H1 (cell line): ENCODE measurements around the gene GLB1L2. TPM values are rescaled to one million over a fixed set of nuclear protein-coding genes. Genes with fewer than 3 reads are reported as not detected.

Source experiments
- POU5F1 ChIP-seq: IDR thresholded peaks from 2 replicates; pipeline ENCODE4 v1.6.1; 2011; ENCODE audit warnings: low read depth, mild to moderate bottlenecking, low read length, moderate library complexity
- RXRA ChIP-seq: IDR thresholded peaks from 2 replicates; pipeline ENCODE4 v1.6.1; 2011; ENCODE audit warnings: low read depth, mild to moderate bottlenecking, low read length, moderate library complexity; ENCODE audit not compliant: insufficient read depth
- SP2 ChIP-seq: IDR thresholded peaks from 2 replicates; pipeline ENCODE4 v1.6.1; 2012; ENCODE audit warnings: mild to moderate bottlenecking, low read length, inconsistent platforms
- polyA plus RNA-seq, 7 experiments: library from polyadenylated mRNA; depleted of rRNA in 3 of 7; stranded (reverse) in 5 of 7; unstranded in 2 of 7; fragments of >200 nt in 5 of 7; fragments of 200-250 nt in 2 of 7; gene quantifications; 1 replicate in 5 of 7; 2 replicates in 1 of 7; 4 replicates in 1 of 7; pipeline versions ENCODE4 v1.2.1 to v1.2.3, GENCODE V29; 2011 to 2013; ENCODE audit warnings: missing spikeins in 2 of 7, mixed read lengths in 2 of 7
- total RNA-seq: library from RNA; stranded (reverse); fragmentation: NEBNext Ultra II Directional; extraction: Animal tissue kit (Norgen Biotek cat#: 25700); gene quantifications from 2 replicates; pipeline ENCODE4 v1.2.1, GENCODE V29; 2021
- TF ChIP-seq, protein P1 (sequence below): fragments of 300-600 bp; sonication (generic); IDR thresholded peaks from 2 replicates; pipeline ENCODE4 v1.7.1; 2012; ENCODE audit warnings: low read length, moderate library complexity, mild to moderate bottlenecking, inconsistent platforms; ENCODE audit not compliant: insufficient replicate concordance

The GLB1L2 gene
- total and polyA plus RNA-seq, 2 of the 8 experiments (the other 6 are each of a cell fraction or from before 2014, with no cell fraction given), result 4.4 to 7.9 TPM

DNA sequence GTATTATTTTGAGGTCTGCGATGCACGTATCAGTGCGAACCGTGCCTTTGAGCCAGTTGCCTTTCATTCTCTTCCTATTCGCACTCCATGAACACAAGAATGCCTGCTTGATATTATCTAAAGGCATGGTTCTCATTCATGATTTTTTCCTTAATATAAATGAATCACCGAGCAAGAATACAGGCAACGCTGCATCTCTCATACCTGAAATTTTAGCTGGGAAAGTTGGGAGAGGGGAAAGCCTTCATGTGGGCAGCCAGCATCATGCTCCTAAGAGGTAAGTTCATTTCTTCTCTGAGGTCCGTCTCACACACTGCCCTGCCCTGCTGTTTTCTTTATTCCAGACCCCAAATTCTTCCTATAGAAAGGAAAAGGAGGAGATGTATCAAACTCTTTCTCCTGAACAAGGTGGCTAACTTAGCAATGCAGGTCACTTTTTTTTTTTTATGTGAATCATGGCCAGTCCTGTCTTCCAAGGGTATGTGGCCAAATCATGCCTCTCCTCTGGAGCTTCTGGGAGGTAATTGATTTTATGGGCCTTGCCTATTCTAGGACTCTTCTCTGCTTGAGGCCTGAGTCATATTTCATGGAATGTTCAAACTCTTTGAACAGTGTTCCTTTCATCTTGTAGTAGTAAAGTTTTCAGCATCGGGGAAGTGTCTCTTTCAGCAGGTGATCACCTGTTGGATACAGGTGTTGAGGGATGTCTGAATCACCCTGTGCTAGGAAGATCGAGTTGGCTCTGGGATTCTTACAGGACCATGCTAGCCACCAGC, 3.2 kb downstream of the GLB1L2 start (continued):
- TF ChIP-seq, protein P1, sequence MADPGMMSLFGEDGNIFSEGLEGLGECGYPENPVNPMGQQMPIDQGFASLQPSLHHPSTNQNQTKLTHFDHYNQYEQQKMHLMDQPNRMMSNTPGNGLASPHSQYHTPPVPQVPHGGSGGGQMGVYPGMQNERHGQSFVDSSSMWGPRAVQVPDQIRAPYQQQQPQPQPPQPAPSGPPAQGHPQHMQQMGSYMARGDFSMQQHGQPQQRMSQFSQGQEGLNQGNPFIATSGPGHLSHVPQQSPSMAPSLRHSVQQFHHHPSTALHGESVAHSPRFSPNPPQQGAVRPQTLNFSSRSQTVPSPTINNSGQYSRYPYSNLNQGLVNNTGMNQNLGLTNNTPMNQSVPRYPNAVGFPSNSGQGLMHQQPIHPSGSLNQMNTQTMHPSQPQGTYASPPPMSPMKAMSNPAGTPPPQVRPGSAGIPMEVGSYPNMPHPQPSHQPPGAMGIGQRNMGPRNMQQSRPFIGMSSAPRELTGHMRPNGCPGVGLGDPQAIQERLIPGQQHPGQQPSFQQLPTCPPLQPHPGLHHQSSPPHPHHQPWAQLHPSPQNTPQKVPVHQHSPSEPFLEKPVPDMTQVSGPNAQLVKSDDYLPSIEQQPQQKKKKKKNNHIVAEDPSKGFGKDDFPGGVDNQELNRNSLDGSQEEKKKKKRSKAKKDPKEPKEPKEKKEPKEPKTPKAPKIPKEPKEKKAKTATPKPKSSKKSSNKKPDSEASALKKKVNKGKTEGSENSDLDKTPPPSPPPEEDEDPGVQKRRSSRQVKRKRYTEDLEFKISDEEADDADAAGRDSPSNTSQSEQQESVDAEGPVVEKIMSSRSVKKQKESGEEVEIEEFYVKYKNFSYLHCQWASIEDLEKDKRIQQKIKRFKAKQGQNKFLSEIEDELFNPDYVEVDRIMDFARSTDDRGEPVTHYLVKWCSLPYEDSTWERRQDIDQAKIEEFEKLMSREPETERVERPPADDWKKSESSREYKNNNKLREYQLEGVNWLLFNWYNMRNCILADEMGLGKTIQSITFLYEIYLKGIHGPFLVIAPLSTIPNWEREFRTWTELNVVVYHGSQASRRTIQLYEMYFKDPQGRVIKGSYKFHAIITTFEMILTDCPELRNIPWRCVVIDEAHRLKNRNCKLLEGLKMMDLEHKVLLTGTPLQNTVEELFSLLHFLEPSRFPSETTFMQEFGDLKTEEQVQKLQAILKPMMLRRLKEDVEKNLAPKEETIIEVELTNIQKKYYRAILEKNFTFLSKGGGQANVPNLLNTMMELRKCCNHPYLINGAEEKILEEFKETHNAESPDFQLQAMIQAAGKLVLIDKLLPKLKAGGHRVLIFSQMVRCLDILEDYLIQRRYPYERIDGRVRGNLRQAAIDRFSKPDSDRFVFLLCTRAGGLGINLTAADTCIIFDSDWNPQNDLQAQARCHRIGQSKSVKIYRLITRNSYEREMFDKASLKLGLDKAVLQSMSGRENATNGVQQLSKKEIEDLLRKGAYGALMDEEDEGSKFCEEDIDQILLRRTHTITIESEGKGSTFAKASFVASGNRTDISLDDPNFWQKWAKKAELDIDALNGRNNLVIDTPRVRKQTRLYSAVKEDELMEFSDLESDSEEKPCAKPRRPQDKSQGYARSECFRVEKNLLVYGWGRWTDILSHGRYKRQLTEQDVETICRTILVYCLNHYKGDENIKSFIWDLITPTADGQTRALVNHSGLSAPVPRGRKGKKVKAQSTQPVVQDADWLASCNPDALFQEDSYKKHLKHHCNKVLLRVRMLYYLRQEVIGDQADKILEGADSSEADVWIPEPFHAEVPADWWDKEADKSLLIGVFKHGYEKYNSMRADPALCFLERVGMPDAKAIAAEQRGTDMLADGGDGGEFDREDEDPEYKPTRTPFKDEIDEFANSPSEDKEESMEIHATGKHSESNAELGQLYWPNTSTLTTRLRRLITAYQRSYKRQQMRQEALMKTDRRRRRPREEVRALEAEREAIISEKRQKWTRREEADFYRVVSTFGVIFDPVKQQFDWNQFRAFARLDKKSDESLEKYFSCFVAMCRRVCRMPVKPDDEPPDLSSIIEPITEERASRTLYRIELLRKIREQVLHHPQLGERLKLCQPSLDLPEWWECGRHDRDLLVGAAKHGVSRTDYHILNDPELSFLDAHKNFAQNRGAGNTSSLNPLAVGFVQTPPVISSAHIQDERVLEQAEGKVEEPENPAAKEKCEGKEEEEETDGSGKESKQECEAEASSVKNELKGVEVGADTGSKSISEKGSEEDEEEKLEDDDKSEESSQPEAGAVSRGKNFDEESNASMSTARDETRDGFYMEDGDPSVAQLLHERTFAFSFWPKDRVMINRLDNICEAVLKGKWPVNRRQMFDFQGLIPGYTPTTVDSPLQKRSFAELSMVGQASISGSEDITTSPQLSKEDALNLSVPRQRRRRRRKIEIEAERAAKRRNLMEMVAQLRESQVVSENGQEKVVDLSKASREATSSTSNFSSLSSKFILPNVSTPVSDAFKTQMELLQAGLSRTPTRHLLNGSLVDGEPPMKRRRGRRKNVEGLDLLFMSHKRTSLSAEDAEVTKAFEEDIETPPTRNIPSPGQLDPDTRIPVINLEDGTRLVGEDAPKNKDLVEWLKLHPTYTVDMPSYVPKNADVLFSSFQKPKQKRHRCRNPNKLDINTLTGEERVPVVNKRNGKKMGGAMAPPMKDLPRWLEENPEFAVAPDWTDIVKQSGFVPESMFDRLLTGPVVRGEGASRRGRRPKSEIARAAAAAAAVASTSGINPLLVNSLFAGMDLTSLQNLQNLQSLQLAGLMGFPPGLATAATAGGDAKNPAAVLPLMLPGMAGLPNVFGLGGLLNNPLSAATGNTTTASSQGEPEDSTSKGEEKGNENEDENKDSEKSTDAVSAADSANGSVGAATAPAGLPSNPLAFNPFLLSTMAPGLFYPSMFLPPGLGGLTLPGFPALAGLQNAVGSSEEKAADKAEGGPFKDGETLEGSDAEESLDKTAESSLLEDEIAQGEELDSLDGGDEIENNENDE, result no peak
- TF ChIP-seq POU5F1 (no peak), SP2 (no peak), RXRA (no peak)
